ENCODE data around the gene ARHGAP22.

The ARHGAP22 gene

GRCh38 chr10:48607356-48608278, 2.7 kb upstream of the ARHGAP22 start:
- no peak for DNase-seq (ENCODE audit: low read depth in 2 of 2)

- DNase-seq (ENCODE audit: low read depth in 2 of 2) = no peak
Observed at GRCh38 chr10:48606530-48607355, 1.9 kb upstream of the ARHGAP22 start.

- DNase-seq (ENCODE audit: low read depth in 2 of 2) = no peak
Observed at GRCh38 chr10:48605786-48606529, 1.1 kb upstream of the ARHGAP22 start.

DNA sequence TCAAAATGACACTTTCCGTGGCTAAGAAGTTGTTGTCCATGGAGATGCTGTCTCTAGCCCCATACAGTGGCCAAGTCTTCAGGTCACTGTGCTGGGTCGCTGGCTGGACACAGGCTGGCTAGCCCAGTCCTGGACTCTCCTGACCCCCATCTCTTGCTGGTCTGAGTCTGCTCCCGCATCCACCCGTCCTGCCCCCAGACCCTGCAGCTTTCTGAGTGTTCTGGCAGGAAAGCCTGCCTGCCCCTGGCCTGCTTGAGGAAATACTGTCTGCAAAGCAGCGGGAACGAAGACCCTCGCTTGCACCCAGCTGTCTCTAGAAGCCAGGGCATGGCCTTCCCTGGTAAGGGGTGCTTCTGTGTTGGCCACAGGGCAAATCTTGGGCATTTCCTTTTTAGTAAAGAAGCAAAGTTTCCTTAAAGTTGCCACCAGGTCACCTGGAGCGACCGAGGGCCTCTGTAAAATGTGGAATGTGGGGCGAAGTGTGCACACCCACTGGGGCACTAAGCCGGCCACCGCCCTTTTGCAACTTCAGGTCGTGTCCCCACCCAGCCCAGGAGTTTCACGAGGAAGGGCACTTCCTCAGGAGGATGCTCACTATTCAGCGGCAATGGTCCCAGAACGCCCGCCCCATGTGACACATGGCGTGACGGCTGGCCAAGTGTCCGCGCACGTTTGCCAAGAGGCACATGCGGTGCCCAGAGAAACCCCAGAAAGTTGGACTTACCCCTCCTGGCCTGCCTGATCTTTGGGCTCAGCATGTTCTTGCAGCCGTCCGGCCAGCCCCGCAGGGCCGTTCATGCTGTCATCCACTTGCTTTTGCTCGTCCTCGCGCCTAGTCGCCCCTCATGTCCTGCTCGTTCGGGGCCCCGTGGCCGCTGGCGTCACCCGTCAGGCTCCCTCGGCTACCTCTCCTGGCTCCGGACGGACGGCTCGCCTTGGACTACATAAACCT, 558 bp downstream of the ARHGAP22 start:
- DNase-seq (ENCODE audit: low read depth in 2 of 2) = no peak

DNA sequence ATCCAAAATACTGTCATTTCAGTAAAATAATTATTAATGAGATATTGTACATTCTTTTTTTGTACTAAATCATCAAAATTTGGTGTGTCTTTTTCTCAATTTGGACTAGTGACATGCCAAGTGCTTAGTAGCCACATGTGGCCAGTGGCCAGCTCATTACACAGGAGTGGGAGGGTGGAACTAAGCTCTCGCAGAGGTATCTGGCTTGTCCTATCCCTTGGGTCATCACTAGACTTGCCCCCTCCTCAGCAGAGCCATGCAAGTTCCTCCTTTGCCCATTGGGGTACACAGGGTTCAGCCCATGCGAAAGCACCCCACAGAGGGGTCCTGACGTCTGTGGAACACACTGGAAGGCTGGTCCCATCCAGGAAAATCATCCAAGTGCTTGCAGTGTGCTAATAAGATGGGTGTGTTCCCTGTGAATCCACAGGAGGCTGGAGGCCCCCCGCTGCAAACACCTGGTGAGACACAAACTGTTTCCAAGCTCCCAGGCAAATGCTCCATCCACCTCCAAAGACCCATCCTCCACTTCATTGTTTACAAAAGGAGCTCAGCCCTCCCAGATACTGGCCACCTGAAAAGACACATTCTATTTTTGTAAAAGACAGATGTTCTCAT, 1.3 kb downstream of the ARHGAP22 start:
- no peak for DNase-seq (ENCODE audit: low read depth in 2 of 2)

DNA sequence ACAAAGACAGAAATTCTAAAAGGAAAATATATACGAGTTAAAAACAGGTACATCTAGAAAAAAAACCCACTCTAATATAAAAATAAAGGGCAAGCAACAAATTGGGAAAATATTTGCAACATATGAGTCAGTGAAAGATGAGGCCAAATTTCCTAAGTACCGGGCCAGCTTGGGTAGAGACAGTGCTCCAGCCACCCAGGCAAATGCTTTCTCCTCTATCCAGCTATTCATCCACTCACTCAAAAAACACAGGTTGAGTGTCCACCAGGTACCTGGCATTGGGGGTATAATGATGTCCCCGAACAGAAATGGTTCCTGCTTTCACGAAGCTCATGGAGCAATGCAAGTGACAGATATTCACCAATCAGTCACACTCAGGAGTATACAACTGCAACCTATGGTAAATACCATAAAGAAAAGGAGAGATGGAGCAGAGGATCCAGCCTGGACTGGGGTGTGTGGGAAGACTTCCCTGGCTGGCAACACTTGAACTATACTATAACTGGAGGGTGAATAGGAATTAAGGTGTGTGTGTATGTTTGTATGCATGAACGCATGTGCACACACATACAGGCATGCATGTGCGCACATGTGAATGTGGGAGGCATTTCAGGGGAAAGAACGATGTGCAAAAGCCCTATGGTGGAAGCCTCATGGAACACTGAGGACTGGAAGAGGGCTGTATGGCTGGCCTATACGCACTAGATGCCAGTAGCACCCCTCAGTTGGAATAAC, 2.3 kb downstream of the ARHGAP22 start:
- DNase-seq (ENCODE audit: low read depth in 2 of 2) = no peak

DNA sequence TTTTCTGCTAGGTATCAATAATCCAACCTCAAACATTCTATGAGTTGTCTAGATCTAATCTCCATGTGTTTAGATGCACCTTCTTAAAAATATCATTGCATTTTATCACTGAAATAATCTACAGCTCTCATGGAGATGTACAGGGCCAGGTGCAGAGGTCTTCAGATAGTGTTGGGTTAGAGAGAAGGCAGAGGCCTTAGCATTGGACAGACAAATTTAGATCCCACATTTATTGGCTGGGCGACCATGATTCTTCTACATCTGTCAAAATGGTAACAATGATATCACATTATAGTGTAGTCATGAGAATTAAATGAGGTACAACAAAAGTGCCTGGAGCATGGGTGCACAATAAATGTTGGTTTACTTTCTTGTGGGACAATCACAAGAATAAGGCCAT, 3.1 kb downstream of the ARHGAP22 start:
- DNase-seq (ENCODE audit: low read depth in 2 of 2) = no peak

DNA sequence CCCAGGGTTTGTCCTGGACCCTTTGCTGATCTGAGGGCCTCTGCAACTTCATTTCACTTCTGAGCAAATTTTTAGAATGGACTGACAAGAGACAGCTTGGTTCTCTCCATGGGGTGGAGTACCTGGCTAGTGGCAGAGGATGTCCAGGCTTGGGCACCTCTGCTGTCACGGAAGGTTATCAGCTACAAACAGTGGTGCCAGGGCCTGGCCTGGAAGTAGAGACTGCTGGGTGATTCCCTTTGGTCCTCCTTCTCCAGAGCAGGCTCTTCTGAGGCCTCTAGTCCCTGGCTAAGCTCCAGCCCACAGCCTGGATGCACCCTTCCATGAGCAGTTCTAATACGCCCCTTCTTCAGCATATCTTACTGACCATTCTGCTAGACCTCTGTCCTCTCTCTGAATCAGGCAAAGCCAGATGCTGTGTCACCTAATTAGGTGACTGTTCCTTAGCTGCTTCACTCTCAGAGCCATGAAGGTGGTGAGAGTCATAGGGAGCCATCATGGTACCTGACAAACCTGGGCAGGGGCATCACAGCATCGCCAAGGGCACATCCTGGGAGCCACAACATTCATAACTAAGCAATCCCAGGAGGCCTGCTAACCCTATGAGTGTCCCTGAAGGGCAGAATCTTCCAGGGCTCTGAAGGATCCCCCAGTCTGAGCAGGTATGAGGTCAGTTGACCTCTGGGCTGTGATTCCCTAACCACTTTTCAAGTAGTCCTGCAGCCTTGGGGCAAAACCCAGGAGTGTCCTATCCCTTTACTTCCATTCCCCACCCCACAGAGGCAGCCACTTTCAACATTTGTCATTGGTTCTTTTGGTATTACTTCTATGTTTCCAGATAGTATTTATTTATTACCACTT, 4.0 kb downstream of the ARHGAP22 start:
- DNase-seq (ENCODE audit: low read depth in 2 of 2) = no peak

DNA sequence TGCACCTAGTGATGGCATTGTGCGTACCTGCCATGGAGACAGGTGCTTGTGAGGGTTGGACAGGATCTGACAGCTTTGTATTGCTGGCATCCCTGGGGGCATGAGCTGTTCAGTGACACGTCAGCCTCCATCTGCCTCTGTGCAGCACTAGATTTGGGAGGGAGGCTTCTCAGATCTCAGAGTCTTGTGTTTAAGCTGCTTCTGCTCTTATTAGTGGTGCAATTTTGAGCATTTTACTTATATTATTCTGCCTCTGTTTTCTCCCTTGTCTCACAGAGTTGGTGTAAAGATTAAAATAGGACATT, 5.1 kb downstream of the ARHGAP22 start:
- no peak for DNase-seq (ENCODE audit: low read depth in 2 of 2)

- no peak for DNase-seq (ENCODE audit: low read depth in 2 of 2)
Observed at GRCh38 chr10:48598936-48599829, 5.7 kb downstream of the ARHGAP22 start.

GRCh38 chr10:48598243-48598935, 6.5 kb downstream of the ARHGAP22 start:
- DNase-seq (ENCODE audit: low read depth in 2 of 2) = no peak

GRCh38 chr10:48595539-48595932, 9.3 kb downstream of the ARHGAP22 start:
- DNase-seq (ENCODE audit: low read depth in 2 of 2) = no peak

GRCh38 chr10:48594803-48595538, 9.9 kb downstream of the ARHGAP22 start:
- DNase-seq (ENCODE audit: low read depth in 2 of 2) = no peak

DNA sequence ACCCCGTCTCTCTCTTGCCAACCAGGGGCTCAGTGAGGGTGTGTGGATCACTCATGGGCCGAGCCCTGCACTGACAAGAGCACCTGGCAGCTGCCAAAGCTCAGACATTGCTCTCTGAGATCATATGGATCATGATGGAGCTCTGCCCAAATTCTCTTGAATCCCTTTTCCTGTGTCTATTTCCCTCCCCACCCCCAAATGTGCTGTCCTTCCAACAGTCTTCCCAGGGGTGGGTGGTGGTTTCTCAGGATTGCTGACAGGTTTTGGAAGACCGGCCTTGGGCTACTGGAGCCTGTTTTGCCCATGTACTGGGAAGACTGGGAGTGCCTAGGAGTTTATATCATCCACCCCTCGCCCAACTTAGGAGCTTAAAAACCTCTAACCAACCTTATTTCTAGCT, 10.5 kb downstream of the ARHGAP22 start:
- no peak for DNase-seq (ENCODE audit: low read depth in 2 of 2)

- no peak for DNase-seq (ENCODE audit: low read depth in 2 of 2)
Observed at GRCh38 chr10:48592346-48592745, 12.5 kb downstream of the ARHGAP22 start.

GRCh38 chr10:48590945-48591344, 13.9 kb downstream of the ARHGAP22 start:
- no peak for DNase-seq (ENCODE audit: low read depth in 2 of 2)

GRCh38 chr10:48589266-48589665, 15.6 kb downstream of the ARHGAP22 start:
- DNase-seq (ENCODE audit: low read depth in 2 of 2) = no peak
